ENCODE measurements around the gene NOL7.

NOL7 gene

DNA sequence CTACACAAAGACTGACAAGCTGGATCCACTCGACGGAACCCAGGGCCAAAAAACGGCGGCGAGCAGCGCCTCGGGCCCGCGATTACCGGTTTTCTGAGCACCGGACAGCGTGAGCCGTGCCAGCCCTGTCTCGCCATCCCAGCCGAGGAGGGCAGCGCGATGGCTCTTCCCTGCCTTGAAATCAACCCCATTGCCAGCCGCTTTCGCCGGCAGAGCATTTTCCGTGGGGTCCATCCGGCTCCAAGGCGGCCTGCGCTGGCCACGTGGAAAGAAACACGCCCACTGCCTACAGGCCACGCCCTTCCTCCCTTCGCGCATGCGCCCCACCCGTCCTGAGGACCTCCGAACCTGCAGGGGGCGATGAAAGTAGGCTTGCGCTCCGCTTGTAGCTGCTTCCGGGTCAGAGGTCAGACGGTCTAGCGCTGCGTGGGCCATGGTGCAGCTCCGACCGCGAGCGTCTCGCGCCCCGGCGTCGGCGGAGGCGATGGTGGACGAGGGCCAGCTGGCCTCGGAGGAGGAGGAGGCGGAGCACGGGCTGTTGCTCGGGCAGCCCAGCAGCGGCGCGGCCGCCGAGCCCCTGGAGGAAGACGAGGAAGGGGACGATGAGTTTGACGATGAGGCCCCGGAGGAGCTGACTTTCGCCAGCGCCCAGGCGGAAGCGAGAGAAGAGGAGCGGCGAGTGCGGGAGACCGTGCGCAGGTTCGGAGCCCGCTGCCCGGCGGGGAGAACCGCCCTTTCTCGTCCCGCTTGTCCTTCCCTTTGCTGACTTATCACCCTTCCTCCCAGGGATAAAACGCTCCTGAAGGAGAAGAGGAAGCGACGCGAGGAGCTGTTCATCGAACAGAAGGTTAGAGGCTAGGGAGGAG, at the start of gene NOL7:
Gene NOL7, plus strand, starts transcription at position 410 of the 866 bp plus-strand sequence. Its CDS starts 24 bp downstream, at position 434.
- Histone ChIP-seq H3K4me3 (peak within 1 kb of the TSS; percentile 61 to 92 (median 82)), H3K27ac (peak within 1 kb of the TSS; percentile 78 to 99 (median 93))

DNA sequence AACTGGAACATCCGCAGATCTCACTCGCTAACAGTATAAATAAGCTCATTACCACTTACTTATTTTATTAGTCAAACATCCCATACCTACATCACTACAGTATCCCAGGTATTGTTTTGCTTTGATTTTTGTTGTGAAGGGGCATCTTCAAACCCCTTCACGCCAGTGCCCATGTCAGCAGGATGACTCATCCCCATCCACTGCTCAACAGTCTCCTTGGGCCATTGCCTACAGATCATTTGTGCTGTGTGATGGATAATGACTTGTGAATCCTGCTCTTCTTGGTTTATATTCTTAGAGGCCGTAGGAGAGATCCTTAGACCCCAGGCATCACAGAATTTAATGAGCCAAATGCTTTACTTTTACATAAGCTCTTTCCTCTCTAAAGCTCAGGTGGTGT, 49.2 kb upstream of the NOL7 start:
- H3K27ac ChIP-seq = no peak overlapping the region
- no peak overlapping the region for H3K4me3 ChIP-seq

DNA sequence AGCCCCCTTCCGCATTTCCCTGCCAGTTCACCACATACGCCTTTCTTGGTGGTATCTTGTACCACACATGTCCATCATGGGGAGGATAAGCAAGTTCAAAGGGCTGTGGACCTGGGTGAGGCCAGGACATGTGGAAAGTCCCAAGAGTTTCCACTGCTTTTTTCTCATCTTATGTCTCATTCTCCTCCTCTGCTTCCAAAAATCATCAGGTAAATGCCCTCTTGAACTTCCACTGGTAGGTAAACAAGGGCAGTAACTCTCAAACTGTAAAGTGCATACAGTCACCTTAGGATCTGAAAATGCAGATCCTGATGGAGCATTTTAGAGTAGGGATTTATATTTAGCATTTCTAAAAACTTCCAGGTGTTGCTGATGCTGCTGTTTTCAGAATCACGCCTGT, 48.6 kb upstream of the NOL7 start:
- Histone ChIP-seq H3K27ac (no peak overlapping the region), H3K4me3 (no peak overlapping the region)

DNA sequence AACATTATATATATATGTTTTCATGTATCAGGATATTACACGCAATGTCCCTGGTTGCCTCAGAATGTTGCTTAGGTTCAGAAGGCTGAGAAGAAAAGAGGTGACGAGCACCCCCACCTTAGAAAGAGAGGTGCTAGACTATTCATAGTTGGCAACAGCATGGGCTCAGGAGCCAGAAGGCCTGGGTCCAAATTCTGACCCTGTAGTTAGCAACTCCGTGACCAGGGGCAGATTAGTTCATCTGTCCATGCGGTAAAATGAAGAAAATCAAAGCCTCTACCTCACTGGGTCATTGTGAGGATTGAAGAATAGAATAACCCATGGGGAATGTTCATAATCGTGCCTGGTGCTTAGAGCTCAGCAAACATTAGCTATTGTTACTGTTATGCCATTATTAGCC, 46.2 kb upstream of the NOL7 start:
- Histone ChIP-seq H3K4me3 (no peak overlapping the region), H3K27ac (no peak overlapping the region)

DNA sequence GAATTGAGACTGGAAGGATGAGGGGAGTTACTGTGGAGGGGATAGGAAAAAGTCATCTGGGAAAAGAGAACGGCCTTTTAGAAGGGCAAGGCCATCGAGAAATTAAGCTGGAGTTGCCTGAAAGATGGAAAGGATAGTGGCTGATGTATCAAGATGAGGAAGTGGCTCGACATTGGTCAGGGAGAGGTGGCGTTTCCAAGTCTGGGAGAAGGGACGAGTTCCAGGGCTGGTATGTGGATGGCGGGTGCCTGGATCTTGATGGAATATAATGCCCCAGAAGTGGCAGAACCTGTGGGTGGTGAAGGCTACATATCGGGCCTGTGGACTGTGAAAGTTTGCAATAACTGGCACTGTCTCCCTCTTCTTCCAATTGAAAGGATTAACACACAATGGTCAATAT, 42.9 kb upstream of the NOL7 start:
- Histone ChIP-seq H3K4me3 (no peak overlapping the region), H3K27ac (no peak overlapping the region)

DNA sequence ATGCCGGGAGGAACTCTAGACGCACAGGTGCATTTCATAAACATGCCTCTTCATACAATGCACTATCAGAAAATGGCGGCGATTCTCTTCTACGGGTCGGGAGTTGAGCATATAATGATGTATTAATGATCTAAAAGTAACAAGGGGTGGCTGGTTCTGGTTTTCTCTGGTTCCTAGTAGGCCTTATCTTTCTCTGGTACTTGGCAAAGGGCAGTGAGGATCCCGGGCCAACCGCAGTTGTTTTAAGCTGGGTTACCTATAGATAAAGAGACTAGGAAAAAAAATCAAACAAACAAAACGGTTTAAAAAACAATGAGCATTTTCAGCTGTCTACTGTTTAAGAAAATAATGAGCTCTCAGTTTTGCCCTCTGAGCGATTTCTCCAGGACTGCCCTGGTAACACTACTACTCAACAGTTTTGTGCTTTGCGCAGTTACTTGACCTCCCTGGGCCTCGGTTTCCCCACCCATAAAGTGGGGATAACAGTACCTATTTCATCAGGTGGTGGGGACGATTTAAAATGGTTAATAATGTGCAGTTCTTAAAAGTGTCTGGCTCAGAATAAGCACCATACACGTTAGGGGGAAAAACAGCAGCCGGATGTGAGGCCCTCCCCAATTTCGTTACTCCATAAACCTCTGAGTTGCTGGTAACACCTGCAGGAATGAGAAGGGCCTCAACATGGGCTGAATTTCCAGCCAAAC, 42.0 kb upstream of the NOL7 start:
- Histone ChIP-seq H3K27ac (peak overlapping the region in 13 of 21 experiments; percentile 91 to 99 (median 94)), H3K4me3 (peak overlapping the region in 5 of 7 experiments; percentile 70 to 90 (median 80))

DNA sequence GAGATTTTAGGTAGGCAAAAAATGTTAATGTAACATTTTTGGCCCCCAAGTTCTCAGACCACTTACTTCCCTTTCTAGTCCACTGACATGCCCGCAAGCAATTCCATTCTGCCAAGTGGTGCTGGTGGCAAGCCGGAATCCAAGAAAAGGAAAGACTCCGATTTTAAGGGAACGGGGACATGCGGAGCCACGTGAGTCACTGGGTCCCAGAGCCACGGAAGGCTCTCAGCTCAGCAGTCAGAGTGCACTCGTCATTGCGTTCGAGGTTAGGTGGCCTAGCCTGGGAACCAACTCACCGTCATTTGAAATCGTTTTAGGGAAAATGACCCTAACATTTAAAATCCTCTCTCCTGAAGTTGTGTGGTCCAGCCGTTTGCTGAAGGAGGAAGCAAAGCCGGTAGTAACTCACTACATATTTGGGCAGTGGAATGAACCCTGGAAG, 41.4 kb upstream of the NOL7 start:
- Histone ChIP-seq H3K4me3 (peak overlapping the region; percentile 70 to 90 (median 80)), H3K27ac (peak overlapping the region; percentile 91 to 99 (median 94))

DNA sequence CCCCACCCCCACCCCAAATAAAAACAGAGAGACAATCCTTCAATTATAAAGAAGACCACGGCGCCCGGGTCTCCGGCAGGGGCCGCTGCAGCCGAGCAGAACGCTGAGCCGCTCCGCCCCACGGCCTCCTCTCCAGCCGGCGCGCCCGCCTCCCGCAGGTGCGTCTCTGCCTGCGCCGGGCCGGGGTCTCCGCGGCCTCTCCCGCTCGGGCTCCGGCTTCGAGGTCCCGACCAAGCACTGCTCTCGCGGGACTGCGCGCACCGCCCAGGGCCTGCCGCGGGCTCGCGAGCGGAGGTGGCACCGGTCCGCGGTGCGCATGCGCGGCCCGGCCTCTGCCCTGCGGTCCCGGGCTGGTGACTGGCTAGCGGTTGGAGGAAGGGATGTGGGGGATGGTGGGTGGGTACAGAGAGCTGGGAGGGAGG, 41.0 kb upstream of the NOL7 start:
- Histone ChIP-seq H3K27ac (peak overlapping the region; percentile 91 to 99 (median 94)), H3K4me3 (peak overlapping the region; percentile 70 to 90 (median 80))

DNA sequence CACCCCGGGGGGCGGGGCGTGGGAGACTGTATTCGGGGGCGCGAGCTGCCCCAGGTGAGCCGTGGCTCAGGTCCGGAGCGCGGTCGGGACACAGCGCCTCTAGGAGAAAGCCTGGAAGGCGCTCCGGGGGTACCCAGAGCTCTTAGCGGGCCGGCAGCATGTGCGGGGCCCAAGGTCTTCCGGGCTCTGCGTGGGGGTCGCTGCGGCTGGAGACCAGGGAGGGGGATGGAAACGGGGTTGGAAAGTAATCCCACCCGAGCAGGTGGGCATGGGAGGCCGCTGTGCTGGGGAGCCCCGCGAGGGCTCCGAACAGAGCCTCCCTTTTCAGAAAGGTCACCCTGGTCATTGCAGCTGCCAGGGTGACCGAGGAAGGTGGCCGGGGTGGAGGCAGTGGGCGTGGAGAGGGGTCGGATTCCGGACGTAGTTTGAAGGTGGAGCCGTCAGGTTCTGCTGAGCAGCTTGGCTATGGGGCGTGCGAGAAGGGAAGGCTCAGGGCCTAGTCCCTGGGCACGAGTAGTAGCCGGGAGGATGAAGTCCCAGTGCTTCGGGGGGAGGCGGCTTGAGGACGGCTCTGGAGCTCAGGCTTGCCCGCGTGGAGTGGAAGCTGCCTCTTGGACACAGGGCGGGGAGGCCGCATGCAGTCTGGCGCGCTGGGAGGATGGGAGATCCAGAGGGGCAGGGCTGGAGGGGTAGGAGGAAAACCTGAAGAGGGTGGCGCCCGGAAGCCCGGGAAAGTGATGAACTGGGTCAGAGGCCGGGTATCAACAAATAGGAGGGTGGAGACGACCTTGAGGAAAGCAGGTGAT, 40.4 kb upstream of the NOL7 start, which contains the start of gene SIRT5:
Gene SIRT5, plus strand, starts transcription at position 31 of the 806 bp plus-strand sequence. CDS start 9,510 bp downstream, outside the sequence.
- Histone ChIP-seq H3K4me3 (peak within 1 kb of the TSS; percentile 70 to 90 (median 80)), H3K27ac (peak within 1 kb of the TSS; percentile 91 to 99 (median 94))

DNA sequence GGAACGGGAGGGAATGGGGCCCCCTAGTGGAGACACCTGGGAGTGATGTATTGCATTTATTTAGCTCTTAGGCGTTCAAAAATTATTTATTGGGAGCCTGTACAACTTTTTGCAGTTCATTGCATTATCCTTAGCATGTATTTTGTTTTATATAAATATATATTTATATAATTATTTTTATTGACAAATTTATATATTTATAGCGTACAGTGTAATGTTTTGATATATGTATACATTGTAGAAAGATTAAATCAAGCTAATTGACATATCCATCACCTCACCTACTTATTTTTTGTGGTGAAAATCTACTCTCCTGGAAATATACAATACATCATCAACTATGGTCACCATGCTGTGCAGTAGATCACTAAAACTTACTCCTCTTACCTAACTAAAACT, 39.8 kb upstream of the NOL7 start:
- peak overlapping the region; percentile 70 to 90 (median 80) for H3K4me3 ChIP-seq

DNA sequence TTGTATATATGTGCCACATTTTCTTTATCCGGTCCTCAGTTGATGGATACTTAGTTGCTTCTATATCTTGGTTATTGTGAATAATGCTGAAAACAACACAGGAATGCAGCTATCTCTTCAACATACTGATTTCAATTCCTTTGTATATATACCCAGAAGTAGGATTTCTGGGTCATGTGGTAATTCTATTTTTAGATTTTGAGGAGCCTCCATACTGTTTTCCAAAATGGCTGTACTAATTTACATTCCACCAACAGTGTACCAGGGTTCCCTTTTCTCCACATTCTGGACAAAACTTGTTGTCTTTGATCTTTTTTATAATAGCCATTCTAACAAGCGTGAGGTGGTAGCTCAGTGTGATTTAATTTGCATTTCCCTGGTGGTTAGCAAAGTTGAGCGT, 39.1 kb upstream of the NOL7 start:
- Histone ChIP-seq H3K4me3 (no peak overlapping the region), H3K27ac (no peak overlapping the region)

More for the DNA sequence above, 39.8 kb upstream of the NOL7 start:
- peak overlapping the region in 18 of 21 experiments; percentile 91 to 99 (median 94) for H3K27ac ChIP-seq

DNA sequence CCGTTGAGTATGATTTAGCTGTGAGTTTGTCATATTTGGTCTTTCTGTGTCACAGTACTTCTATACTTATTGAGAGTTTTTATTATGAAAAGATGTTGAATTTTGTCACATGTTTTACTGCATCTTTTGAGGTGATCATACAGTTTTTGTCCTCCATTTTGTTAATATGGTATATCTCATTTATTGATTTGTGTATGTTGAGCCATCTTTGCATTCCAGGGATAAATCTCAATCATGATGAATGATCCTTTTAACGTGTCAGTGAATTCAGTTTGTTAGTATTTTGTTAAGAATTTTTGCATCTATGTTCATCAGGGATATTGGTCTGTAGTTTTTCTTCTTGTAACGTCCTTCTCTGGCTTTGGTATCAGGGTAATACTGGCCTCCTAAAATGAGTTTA, 37.2 kb upstream of the NOL7 start:
- no peak overlapping the region for H3K27ac ChIP-seq
- H3K4me3 ChIP-seq = no peak overlapping the region

DNA sequence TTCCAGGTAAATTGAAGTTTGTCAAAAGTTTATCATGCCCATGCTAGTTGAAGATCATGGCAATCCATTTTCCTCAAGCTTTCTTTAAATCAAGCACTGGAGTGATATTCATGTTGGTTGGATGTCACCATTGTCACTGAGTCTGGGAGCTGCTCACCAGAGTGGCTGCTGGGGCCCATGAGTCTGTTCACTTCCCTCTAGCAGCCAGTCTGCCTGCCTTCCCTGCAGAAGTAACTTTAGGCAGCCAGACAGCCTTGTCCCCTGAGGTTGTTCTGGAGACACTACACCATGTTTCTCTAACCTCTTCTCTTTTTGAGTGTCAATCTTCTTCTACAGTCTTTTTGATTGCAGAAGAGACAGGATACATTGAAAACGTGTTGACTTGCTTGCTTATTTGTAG, 35.2 kb upstream of the NOL7 start:
- H3K27ac ChIP-seq = no peak overlapping the region
- H3K4me3 ChIP-seq = no peak overlapping the region

DNA sequence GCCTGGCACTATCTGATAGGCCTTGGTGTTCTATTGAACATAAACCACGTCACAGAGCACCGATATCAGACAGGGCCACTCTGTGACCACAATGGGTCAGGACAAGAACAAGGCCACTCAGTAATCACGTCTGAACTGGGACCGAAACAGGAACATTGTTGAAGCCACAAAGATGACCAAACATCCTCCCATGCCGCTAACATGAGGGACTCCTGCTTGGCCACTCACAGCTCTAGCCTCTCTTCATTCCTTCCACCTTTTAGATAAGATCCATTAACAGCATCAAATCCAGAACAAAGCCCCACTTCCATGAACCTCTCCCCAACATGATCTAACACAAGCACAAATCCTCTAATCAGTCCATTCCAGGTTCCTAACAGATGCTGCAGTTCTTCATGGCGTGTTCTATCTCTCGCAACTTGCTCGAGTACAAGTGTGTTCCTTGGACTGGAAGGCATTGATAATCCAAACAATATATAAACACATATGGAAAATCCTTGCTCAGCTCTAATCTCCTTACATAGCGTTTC, 33.4 kb upstream of the NOL7 start:
- H3K4me3 ChIP-seq = no peak overlapping the region
- no peak overlapping the region for H3K27ac ChIP-seq

DNA sequence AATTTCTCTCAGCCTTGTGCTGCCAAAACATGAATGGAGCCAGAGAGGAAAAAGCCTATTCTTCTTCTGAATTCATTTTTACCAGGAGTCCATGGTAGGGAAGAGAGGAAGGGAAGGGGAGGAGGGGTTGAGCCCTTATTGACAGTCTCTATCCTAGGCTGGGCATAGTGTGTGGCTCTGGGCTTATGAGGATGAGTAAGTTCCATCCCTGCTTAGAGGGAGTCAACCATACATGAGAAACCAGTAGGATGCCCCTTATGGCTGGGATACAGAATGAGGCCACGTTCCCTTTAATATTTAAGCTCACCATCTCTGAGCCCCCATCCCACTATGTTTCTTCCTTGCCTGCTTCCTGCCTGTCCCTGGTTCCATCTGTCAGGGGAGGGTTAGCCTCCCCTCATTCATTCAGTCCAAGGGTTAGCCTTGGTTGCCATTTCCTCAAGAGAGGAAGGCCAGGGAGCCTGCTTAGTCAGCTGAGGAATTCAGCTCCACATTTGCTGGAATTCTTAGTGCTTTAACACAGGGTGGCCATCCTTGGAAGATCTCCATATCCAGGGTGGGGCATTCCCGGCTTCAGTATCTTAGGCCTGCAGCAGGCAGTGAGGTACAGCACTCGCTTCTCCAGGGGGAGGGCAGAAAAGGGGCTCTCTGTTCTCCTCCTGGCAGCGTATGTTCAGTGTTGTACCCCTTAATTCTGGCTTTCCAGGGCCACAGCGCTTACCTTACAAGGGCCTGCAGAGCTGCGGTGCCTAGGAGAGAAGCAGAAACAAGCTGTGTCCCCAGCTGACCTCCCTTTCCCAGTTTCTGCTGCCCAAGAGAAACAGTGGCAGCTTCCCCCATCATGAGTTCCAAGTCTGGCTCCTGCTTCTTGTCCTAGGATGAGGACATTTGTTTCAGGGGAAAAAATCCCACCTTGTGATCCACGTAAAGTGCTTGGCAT, 28.3 kb upstream of the NOL7 start:
- H3K4me3 ChIP-seq = no peak overlapping the region

DNA sequence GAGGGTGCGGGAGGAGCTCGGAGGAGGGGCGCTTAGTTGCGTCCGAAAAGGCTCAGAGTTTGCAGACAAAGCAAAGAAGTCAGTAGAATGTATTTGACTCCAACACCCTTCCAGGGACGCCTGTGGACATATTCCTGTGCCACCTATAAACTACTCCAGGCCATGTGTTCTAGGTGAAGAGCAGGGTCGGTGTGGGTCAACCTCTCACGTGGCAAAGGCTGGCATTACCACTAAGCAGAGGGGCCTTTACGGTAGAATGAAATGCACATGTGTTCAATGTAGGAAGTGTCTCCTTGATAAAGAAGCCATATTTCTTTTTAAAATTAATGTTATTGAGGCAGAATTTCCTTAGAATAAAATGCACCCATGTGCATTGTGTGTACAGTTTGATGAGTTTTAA, 25.3 kb upstream of the NOL7 start:
- Histone ChIP-seq H3K4me3 (no peak overlapping the region), H3K27ac (no peak overlapping the region)

More for the DNA sequence above, 28.3 kb upstream of the NOL7 start:
- H3K27ac ChIP-seq = no peak overlapping the region

DNA sequence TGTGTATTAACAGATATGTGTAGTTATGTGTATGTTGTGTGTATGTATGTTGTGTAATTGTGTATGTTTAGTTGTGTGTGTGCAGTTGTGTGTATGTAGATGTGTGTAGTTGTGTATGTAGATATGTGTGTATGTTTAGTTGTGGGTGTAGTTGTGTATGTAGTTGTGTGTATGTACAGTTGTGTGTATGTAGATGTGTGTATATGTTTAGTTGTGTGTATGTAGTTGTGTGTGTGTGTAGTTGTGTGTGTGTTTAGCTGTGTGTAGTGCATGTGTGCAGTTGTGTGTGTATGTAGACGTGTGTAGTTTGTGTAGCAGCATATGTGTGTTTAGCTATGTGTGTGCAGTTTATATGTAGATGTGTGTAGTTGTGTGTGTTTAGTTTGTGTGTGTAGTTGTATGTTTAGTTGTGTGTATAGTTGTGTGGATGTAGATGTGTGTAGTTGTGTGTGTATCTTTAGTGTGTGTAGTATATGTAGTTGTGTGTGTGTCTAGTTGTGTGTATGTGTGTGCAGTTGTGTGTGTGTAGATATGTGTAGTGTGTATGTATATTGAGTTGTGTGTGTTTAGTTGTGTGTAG, 24.5 kb upstream of the NOL7 start:
- H3K27ac ChIP-seq = no peak overlapping the region
- H3K4me3 ChIP-seq = no peak overlapping the region
